NCI-H1930 (cell line): ENCODE data around the gene MRPL17.

ENCODE experiments used
- DNase-seq, 2 experiments: peaks; one replicate each; lab custom pipeline; 2025; lab: John Stamatoyannopoulos, UW

The MRPL17 gene

GRCh38 chr11:6632116-6633073 is 50.7 kb downstream of the MRPL17 start:
- no peak for DNase-seq

GRCh38 chr11:6631361-6631890 is 51.7 kb downstream of the MRPL17 start:
- no peak for DNase-seq

DNA sequence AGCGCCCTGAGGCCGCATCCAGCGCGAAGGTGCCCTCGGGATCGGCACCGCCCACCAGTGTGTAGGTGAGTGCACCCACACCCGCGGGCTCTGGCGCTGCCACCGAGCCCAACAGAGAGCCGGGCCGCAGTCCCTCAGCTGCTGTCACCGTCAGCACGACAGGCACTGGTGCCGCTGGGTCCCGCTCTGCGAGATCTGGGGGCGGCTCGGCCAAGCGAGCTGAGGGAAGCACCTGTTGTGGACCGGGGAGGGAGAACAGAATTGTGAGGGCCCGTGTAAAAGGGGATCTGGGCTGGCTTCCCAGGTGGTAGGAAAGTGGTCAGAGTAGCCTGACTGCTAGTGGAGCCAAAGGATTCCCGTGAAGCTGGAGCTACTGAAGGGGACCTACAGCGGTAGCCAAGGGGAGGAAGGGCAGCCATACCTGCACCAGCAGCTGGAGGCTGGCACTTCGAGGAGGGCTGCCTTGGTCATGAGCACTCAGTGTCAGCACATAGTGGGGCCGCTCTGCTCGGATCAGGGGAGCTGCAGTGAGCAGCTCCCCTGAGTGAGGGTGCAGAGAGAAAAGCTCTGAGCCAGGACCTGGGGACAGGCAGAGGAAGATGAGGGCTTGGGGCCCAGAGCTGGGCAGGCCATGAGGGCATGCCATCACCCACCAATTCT is 52.4 kb downstream of the MRPL17 start:
- no peak for DNase-seq
